Measurements from ENCODE around the gene ALX3.

The ALX3 gene

DNA sequence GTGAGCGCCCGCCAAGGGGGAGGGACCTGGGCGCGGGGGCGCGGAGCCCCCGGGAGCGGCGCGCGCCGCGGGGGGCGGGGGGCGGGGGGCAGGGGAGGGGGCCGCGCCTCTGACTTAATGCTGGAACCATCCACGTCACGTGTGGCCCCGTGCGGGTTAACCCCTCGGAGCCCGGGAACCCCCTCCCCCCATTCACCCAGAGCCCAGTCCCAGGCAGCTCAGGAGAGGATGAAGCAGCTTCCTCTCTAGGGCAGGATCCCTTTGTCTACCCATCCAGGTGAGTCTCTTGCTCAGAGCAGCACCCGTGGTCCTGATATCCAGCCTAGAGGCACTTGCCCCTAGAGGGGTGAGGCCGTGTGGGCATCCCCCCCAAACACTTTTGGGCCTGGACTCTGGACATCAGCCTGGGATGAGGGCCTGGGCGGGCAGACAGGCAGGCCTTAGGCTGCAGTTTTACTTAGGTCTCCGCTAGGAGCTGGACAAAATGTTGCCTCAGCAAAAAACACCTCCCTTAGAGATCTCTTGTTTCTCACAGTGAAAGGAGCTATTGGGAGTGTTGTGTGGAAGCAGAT, at the start of gene ALX3:
TSS of gene ALX3 (minus strand) at position 2 of the 572 bp plus-strand sequence. CDS start 60 bp downstream, outside the sequence.
- no peak for DNase-seq (ENCODE audit: low read depth in 3 of 3)

- no peak for DNase-seq (ENCODE audit: low read depth in 3 of 3)
These were observed 49.4 kb upstream of the ALX3 start for GRCh38 chr1:110119843-110120242.

GRCh38 chr1:110118636-110119396, 48.3 kb upstream of the ALX3 start:
- DNase-seq (ENCODE audit: low read depth in 3 of 3) = no peak

DNA sequence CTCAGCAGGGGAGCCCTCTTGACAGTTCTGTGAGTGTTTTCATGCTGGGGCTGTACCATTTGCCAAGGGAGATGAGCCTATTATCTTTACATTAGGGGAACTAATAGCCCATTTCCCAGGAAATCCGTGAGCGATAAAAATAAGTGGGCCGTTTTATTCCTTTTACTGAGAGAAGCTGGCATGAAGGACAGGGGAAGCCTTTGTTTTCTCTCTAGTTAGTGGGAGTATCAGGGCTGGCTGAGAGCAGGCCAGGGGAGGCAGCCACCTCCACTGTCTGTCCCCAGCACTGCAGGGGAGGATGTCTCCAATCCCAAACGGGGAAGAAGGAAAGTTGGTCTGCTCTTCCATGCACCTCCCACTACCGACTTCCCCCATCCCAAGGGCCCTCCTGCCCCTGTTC, 44.3 kb upstream of the ALX3 start:
- no peak for DNase-seq (ENCODE audit: low read depth in 3 of 3)

GRCh38 chr1:110114173-110114572, 43.7 kb upstream of the ALX3 start:
- no peak for DNase-seq (ENCODE audit: low read depth in 3 of 3)

- DNase-seq (ENCODE audit: low read depth in 3 of 3) = no peak
These were observed 43.1 kb upstream of the ALX3 start for GRCh38 chr1:110113551-110113950.

GRCh38 chr1:110112656-110113055, 42.2 kb upstream of the ALX3 start:
- no peak for DNase-seq (ENCODE audit: low read depth in 3 of 3)

DNA sequence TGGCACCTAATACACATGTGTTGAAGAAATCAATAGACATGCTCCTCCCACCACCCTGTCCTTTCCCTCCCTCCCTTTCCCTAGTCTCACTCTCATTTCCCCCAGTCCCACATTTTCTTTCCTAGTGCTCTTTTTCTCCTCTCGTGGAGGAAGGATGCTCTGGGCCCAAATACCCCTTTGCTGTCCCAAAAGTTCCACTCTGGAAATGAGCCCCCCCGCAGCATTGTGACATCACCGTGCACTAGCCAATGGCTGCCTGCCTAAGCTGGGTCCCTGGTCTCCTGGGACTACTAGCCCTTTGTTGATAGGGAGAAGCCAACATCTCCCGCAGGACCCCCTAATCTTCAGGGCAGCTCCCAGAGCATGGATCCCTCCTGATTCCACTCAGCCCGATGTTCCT, 41.7 kb upstream of the ALX3 start, which contains the start of gene UBL4B:
TSS of gene UBL4B (plus strand) at position 301 of the 400 bp plus-strand sequence. CDS start at position 393, 92 bp downstream.
- DNase-seq (ENCODE audit: low read depth in 3 of 3) = no peak

DNA sequence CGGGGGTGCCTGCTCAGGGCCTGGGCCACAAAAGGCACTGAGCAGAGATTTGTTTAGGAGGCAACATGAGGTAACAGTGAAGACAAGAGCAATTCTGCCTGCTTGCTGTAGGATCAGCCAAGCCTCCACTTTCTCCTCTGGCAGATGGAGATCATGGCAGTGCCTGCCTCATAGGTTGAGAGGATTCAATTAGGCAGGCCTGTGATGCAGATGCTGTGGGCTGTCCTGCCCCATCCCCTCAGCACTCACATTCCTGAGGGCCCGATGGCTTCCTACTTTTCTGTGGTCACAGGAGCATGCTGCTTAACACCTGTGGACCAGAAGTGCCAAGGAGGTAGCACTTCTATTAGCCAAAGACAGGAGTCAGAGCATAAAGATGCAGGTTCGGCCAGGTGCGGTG, 40.6 kb upstream of the ALX3 start:
- DNase-seq (ENCODE audit: low read depth in 3 of 3) = no peak

- DNase-seq (ENCODE audit: low read depth in 3 of 3) = no peak
These were observed 37.5 kb upstream of the ALX3 start for GRCh38 chr1:110107867-110108469.

DNA sequence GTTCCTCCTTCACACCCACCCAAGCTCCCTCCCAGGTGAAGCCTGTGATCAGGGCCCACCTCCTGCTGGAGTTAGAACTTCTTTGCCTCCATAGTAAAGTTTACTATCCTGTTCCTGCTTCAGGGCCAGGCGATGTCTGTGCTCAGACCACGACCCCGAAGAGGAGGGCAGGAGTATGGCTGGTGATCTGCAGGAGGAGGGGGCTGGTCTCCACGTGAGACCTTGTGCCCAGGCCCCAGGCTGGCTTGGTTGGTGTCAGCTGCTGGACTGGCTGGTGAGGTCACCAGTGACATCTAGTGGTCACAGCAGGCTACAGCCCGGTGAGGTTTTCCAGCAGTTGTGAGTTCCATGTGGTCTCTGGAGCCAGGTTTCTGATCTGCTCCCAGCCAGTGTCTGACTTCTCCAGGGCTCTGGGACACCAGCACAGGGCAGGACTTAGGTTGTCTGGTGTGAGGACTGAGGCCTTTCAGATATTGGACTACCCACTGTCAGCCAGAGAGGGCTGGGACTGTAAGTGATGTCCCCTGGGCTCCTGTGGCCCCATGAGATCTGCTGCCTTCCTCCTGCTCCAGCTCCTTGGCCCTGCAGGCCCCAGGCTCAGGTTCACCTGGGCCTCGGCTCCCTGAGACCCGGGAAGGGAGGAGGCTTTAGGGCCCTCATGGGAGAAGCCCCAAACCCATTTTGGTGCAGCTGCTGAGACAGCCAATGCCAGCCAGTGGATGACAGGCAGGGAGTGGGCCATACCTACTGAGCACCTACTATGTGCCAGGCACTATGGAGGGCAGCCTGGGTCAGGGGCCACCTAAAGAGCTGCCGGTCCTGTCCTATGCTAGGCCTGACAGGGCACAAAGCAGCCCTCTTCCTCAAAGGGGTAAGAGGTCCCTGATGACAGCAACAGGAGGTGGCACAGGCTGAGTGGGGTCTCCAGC, 35.8 kb upstream of the ALX3 start:
- DNase-seq (ENCODE audit: low read depth in 3 of 3) = peak; percentile 25 to 35 (median 33)

- no peak for DNase-seq (ENCODE audit: low read depth in 3 of 3)
These were observed 31.6 kb upstream of the ALX3 start for GRCh38 chr1:110102081-110102480.

DNA sequence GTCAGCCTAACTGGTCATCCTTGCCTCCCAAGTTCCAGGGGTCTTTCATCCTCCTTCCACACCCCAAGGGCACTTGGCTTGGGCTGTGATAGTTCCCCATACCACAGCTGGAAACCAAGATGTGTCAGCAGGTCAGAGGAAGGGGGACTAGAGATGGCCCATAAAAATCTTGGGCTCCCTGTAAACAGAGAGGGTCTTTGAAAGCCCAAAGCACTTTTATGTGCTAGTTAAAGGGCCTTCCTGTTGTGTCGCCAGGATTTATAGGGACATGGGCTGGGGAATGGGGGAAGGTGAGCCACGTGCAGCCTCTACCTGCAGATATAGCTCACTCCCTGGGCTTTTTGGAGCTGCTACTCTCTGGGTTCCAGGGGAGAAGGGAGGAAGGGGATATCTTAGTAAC, 29.9 kb upstream of the ALX3 start:
- no peak for DNase-seq (ENCODE audit: low read depth in 3 of 3)

DNA sequence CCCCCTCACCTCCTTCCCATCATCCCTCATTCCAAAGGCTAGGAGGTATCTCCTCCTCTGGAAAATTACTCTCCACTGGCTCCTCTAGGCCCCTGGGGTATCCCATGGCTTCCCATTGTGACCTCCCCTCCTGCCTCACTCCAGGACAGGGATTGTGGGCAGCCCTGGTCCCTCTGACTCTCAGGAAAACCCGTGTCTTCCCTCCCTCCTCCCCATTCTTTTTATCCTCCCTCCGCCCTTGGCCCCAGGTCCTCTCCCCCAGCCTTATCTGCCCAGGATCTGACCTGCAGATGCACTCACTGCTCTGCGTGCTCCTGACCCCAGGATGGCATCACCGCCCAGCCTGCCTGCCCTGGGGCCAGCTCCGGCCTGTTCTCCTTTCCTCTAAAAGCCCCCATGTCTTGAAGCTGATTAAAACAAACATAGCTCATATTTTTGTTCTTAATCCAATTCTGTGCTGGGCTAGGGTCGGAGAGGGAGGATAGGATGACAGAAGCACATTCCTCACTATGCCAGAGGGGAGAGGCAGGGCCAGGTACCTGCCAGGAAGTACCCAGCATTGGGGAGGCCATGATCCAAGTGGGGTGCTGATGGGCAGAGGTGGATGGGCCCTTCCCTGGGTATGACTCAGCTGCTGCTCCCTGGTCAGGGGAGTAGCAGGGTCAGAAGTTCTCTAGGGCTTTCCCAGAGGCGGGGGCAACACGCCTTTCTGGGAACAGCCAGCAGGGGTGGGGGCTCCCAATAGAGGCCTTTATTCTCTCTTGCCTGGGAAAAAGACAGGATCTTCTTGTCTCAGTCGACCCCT, 28.0 kb upstream of the ALX3 start:
- no peak for DNase-seq (ENCODE audit: low read depth in 3 of 3)

GRCh38 chr1:110097507-110098221, 27.2 kb upstream of the ALX3 start:
- no peak for DNase-seq (ENCODE audit: low read depth in 3 of 3)

- no peak for DNase-seq (ENCODE audit: low read depth in 3 of 3)
These were observed 24.6 kb upstream of the ALX3 start for GRCh38 chr1:110094931-110095654.

GRCh38 chr1:110092991-110093390, 22.5 kb upstream of the ALX3 start:
- no peak for DNase-seq (ENCODE audit: low read depth in 3 of 3)

DNA sequence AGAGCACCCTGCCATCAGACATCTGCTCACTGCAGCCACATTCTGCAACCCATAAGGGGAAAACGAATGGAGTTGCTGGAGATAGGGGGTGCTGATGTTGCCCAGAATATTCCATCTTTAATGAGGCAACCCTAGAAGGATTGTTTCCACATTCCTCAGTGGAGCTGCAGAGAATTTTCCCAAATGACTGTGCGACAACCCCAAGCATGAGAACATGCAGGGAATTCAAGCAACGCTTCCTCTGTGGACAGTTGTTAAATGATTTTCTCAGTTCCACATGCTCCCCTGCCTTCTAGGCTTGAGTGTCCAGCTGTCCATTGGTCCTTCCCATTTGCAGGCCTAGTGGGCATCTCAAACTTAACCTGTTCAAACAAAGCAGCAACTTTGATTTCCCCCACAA, 21.3 kb upstream of the ALX3 start:
- no peak for DNase-seq (ENCODE audit: low read depth in 3 of 3)

- no peak for DNase-seq (ENCODE audit: low read depth in 3 of 3)
These were observed 20.9 kb upstream of the ALX3 start for GRCh38 chr1:110091381-110091780.

Measured in stimulated activated CD4-positive, alpha-beta T cell treated with anti-CD3 and anti-CD28 coated beads, TNF-alpha, amount 100 ng/mL, for 4 hours (primary cell).